ENCODE measurements around the gene ATMIN. TPM values are rescaled to one million over a fixed set of nuclear protein-coding genes. Genes with fewer than 3 reads are reported as not detected.
A peak's percentile ranks its signal among the peaks of the same experiment; 100 is the strongest.

ATMIN gene
- polyA plus RNA-seq, 1 donor, result 28.2 TPM

DNA sequence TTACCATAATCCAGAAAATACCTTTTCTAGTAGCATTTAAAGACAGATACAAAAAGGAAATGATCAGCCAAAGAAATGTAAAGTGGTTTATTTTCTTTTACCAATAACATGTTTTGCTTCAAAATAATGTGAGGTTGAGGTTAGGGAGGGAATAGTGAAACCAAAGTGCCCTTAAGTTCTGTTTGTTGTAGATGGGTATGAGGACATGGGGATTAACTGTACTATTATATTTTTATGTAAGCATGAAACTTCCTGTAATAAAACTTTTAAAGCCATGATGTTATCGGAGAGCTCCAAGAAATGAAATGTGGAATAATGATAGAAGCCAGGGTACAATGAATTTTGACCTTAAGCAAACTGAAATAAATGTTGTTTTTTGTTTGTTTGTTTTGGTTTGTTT is 31.5 kb downstream of the ATMIN start:
- no peak for DNase-seq (ENCODE audit: low read depth)

DNA sequence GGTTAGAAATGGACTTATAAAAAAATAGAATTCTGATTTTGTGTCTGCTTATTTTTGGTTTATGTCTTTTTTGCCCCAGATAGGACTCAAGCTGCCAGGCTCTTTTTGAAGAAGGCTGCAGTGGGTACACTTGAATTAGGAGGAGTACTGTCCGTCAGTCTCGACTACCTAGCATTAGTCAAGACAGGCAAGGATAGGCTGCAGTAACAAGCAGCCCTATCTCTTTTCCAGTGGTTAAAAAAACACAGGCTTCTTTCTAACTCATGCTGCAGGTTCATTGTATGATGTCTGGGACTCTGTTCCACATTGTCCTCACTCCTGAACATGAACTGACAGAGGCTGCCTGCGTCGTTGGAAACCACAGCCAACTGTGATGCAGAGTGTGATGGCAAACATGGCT is 33.4 kb downstream of the ATMIN start:
- DNase-seq (ENCODE audit: low read depth), result no peak

DNA sequence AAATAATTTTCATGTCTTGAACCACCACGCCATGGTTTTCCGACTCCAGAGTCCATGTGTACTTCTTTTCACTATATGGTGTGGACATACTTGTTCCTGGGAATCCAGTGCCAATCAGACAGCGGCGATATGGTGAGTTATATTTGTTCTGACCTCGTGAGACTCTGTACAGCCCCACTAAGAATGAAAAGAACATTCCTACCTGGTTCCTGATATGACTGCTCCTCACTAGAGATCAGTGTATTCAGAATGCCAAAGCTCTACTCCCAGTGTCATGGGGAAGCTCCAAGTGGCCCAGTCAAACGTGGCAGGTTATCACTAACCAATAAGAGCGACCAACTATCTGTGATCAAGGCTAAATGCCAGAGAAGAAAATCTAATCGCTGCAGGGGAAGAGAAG is 35.3 kb downstream of the ATMIN start:
- DNase-seq (ENCODE audit: low read depth), result no peak

DNA sequence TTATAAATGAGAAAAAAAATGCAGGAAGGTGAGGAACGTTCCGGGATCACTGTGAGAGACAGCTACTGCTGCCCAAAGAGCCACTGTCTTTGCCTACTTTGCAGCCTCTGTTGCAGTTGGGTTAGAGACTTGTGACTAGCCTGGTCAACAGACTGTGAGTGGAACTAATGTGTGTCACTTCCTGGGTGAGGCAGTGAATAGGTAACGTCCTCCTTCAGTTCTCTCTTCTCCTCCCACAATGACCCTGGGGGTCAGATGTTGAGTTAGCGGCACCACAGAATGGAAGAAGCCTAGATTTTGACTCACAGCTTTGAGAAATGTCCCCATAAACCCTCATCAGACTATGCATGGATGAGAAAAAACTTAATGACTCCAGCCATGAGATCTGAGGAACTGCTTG is 36.2 kb downstream of the ATMIN start:
- DNase-seq (ENCODE audit: low read depth), result no peak

DNA sequence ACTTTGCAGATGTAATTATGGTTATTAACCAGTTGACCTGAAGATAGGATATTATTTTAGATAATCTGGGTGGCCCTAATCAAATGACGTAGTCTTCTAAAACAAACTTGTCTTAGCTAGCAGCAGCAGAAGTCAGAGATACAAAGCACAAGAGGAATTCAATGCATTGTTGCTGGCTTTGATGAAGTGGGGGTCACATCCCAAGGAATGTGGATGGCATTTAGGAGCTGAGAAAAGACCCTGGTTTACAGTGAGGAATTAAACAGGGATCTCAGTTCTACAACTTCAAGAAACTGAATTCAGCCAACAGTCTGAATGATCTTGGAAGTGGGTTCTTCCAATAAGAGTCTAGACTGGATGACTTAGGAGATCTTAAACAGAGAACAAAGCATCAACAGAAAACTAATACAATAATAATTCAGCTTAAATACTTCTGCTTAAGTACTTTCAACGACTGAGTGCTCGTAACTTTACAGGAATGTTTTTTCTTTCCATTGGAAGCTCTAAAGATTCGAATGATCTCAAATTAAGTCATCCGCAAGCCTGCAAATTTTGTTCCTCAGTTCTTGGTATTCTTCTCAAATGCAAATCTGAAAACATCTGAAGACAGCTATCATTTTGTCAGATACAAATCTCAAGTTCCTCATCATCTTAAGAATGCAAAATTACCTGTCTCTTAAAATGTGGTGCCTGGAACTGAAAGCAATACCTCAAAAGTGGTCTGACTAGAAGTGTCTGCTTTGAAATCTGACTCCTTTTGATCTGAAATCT is 38.1 kb downstream of the ATMIN start:
- DNase-seq (ENCODE audit: low read depth), result no peak

DNA sequence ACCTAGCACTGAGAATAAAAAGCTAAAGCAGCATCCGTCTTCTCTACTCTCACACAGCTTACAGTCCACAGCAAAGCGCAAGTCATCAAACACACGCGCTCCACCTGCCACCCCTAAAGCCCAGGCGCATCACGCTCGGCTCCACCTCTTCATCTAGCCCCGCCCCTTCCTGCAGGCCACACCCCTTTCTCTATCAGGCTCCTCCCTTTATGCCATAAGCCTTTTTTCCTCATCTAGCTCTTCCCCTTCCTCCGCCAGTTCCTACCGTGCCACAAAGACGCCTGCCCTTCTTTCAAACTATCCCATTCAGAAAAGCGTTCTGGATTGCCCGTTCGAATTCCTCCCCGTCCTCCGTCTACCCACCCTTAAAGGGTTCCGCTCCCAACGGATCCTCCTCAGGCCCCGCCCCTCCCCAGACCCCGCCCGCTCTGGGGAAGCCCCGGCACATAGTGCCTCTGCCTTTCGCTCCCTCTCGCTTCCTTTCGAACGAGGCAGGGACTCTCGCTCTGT is 41.0 kb downstream of the ATMIN start:
- peak; percentile 31 for DNase-seq (ENCODE audit: low read depth)

DNA sequence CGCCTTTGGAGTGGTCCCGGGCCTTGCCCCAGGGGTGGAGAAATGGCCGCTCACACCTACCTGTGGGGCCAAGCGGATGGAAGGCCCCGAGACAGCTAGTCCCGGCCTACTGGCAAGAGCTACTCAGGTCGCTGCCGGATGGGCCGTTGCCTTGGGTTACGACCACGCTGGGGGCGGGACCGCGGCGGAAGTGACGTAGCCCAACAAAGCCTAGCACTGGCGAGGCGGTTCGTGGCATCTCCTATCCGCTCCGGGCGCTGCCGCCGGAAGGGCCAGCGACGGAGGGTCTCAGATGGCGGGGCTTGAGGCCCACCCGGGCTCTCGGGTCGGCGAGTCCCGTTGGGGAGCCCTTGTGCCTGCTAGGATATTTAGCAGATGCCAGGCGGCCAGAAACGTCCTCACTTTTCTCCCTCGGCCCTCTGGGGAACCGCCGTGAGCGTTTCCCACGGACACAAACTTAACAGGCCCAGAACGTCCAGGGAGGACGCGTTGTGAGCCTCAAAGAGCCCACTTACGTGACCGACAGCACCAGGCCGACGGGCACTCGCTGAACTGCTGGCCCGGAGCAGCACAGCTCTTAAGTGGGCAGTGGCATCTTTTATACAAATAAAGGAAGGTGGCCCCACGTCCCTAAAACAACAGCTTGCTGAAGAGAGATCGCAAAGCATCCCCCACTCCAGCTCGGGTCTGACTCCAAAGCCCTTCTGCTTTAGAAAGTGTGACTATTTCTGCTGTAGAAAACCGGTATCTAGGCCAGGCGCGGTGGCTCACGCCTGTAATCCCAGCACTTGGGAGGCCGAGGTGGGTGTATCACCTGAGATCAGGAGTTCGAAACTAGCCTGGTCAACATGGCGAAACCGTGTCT is 41.7 kb downstream of the ATMIN start, which contains the start of gene C16orf46:
Gene C16orf46, minus strand, starts transcription at position 163 of the 865 bp plus-strand sequence. CDS start 13,283 bp downstream, outside the sequence.
- DNase-seq (ENCODE audit: low read depth), result peak; percentile 77

DNA sequence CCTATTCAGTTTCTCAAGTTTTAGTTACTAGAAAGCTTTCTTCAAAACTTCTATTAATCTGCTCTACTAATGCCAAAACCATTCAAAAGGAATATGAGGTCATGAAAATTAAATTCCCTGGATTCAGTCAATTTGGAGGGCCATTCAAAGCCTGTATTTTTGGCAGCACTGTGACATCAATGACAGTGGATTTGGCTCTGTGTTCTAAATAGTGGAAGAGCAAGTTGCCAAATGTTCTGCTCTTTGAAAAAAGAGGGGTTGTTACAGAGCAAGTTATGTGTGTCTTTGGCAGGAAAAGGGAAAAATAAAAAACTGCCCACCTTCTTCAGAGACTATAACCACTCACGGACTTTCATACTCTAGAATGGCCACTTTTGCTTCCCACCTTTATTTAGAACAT is 44.6 kb downstream of the ATMIN start:
- no peak for DNase-seq (ENCODE audit: low read depth)

DNA sequence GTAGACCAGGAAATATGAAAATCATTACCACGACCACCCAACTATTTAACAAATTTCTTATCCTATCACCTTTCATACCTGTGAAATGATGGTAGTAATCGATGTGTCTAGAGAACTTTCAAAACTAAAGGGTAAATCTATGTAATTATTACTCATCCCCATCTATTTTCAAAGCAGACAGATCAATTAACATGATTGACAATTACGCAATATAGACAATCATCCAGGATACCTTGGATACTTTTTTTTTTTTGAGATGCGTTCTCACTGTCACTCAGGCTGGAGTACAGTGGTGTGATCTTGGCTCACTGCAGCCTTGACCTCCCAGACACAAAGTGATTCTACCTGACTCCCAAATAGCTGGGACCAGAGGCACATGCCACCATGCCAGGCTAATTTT is 45.4 kb downstream of the ATMIN start:
- DNase-seq (ENCODE audit: low read depth), result no peak

DNA sequence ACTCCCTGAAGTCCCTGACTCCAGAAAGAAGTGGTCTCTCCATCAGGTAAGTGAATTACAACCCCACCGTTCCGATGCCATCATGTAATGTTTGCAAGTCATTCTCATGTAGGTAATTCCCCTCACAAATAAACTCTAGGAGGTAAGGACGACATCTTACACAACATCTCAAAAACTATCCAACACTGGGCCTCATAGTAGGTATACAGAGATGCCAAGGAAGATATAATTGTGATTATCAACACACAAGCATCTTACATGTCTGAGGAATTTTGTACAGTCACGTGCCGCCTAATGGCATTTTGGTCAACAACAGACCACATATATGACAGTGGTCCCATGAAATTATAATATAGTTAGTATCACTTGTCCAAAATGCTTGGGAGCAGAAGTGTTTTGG is 53.2 kb downstream of the ATMIN start:
- DNase-seq (ENCODE audit: low read depth), result no peak

DNA sequence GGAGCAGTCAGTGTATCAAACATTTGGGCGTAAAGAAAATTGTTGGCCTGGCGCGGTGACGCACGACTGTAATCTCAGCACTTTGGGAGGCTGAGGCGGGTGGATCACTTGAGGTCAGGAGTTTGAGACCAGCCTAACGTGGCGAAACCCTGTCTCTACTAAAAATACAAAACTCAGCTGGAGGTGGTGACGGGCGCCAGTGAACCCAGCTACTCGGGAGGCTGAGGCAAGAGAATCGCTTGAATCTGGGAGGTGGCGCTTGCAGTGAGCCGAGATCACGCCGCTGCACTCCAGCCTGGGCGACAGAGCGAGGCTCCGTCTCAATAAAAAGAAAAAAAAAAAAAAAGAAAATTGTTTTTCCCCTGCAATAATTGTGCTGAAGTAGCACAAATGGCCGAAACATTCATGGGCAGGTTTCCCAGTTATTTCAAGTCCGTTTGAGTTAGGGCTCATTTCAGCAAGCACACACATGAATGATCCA is 59.2 kb downstream of the ATMIN start:
- peak; percentile 16 for DNase-seq (ENCODE audit: low read depth)

DNA sequence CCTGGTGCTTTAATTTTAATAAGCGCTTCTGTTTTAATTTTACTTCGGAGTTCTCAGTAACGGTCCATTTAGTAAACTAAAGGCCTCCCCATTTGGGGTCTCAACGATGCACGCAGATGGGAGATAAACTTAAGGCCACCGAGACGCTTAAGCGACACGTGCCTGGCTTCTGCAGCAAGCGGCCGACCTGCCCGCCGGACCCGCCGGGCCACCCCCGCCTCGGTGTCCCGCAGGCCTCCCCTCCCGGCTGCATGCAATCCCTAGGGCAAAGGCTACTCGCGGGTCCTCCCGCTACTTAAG is 60.0 kb downstream of the ATMIN start:
- no peak for DNase-seq (ENCODE audit: low read depth)

DNA sequence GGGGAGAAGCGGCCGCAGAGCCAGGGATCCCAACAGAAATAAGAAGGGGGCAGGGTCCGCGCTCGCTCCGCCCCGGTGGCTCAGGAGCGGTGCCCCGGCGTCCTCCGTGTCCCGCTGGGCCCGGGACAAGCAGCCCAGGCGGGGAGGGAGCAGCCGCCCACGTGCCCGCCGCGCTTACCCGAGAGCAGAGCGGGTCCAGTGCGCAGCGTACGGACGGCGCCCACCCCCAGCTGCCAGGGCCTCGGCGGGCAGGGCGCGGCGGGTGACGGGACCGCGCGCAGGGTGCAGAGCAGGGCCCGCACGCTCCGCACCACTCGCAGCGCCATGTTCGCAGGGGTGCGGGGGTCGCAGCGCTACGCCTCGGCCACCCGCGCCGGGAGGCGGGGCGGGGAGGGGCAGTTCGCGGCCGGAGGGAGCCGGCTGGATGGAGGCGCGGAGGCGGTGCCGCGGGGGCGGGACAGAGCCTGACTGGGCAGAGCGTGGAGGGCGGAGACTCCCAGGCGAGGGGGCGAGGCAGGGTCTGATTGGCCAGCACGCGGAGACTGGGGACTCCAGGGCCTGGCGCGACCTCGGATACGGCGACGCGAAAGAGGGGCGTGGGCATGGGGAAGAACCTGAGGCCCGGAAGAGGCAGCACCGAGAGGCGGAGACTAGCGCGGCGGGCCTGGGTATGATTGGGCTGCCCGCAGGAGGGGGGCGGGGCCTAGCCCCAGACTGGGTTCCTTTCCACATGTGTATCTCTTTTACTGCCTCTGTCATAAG is 60.5 kb downstream of the ATMIN start, which contains the start of gene GCSH:
Gene GCSH, minus strand, starts transcription at position 443 of the 762 bp plus-strand sequence. Its CDS starts 117 bp downstream, at position 326.
- DNase-seq (ENCODE audit: low read depth), result peak; percentile 91

DNA sequence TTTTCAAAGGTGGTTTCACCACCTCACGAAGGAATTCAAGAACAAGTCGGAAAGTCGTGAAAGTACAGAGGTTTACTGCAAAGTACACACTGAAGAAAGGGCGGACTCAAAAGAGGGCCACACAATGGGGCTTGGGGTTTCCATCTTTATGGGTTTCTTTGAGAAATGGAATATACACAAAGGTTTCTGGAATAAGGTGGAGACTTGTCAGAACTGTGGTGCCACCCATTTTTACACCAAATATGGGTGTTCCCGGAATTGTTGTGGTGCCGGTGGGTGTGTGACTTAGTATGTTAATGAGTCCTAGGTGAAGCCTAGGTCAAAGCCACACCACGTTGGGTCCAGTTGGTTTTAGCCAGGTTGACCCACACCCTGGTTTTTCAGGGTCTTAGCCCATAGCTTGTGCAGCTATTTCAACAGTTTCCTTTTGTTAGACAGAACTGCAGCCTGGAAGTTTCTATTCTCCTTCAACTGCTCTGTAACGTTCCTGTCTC is 61.1 kb downstream of the ATMIN start:
- DNase-seq (ENCODE audit: low read depth), result no peak

Other genes with a start within 250 kb of the ATMIN start
- gene CDYL2, start 231.2 kb upstream of the ATMIN start, polyA plus RNA-seq (ENCODE audit: insufficient read length), result 2.5 TPM
- 35.4 TPM for gene CMC2, start 29.0 kb upstream of the ATMIN start, polyA plus RNA-seq (ENCODE audit: insufficient read length)
- 10.0 TPM for gene CENPN, start 28.6 kb upstream of the ATMIN start, polyA plus RNA-seq (ENCODE audit: insufficient read length)
- 0.19 TPM for gene C16orf46, start 41.4 kb downstream of the ATMIN start, polyA plus RNA-seq (ENCODE audit: insufficient read length)
- 49.2 TPM for gene GCSH, start 60.6 kb downstream of the ATMIN start, polyA plus RNA-seq (ENCODE audit: insufficient read length)
- 0.05 TPM for gene BCO1, start 202.8 kb downstream of the ATMIN start, polyA plus RNA-seq (ENCODE audit: insufficient read length)